ENCODE results near the gene LTBP3. TPM values are rescaled to one million over a fixed set of nuclear protein-coding genes. Genes with fewer than 3 reads are reported as not detected.
A peak's percentile ranks its signal among the peaks of the same experiment; 100 is the strongest.

LTBP3 gene
- total and polyA plus RNA-seq, 3 experiments from 2014 or later = 17.9 to 35.4 (median 33.2) TPM

DNA sequence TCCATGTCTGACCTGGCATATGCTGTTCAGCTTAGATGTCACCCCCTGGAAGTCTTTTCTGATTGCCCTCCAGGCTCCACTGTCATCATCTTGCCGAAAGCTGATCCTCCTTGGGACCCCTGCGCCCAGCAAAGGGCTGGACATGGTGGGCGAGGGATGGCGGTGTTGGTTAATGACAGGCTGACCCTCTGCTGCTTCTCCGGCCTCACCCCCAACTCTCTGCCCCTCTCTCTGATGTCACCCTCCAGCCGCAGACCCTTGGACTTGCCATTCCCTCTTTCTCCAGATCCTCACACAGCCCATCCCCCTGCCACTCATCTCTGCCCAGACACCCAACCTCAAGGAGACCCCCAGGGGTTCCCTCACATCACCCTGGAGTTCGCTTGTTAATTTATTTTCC, 20.0 kb upstream of the LTBP3 start:
- CTCF ChIA-PET = interaction anchor here (4.0 to 6.5 kb wide), 3 partner anchors 10 to 37 kb away, joined by 23 to 66 read pairs (median 38); no protein-coding TSS in a partner anchor
- peaks cover 0 to 2% (median 0%) of the 10 kb centered on the region in 5 donors for H3K9me3 Mint-ChIP-seq
- Histone ChIP-seq H3K9me3 (ENCODE audit: low read length) (no peaks in the 10 kb centered on the region), H3K4me1 (ENCODE audit: insufficient read depth, low read length) (peaks cover 41% of the 10 kb centered on the region), H3K27me3 (ENCODE audit: insufficient read depth, low read length, poor library complexity, severe bottlenecking) (no peaks in the 10 kb centered on the region), H3K36me3 (ENCODE audit: insufficient read depth, low read length) (peaks cover 21% of the 10 kb centered on the region), H3K4me3 (ENCODE audit: low read length) (no peak overlapping the region), H3K27ac (ENCODE audit: low read depth, low read length) (peak overlapping the region; percentile 89)
- POLR2A ChIA-PET = interaction anchor here (3.4 kb wide), 1 partner anchor 9 kb away, joined by 32 read pairs; no protein-coding TSS in a partner anchor
- H3K4me1 Mint-ChIP-seq = peaks cover 33 to 55% (median 39%) of the 10 kb centered on the region in 3 donors
- H3K27ac Mint-ChIP-seq = peak overlapping the region; percentile 78 to 97 (median 89)
- peak overlapping the region; percentile 56 to 99 (median 88) for H3K4me3 Mint-ChIP-seq
- peaks cover 2 to 59% (median 7%) of the 10 kb centered on the region in 3 donors for H3K36me3 Mint-ChIP-seq
- DNase-seq = no peak
- no peaks in the 10 kb centered on the region for H3K27me3 Mint-ChIP-seq

DNA sequence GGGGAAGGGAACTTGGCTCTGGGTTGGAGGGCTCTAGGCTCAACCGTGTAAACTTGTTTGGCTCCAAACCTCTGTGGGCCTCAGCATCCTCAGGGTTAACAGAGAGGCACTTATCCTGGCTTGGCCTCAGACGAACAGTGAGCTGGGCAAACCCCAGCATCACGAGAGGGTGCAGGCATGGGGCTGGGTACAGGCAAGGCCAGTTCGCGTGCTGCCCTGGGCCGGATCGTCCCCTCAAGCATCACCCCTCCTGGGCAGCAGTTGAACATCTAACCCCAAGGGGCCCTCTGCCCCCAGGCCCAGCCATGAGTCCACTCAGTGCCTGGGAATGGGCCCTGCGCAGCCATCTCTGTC, 19.6 kb upstream of the LTBP3 start:
- H3K4me1 ChIP-seq (ENCODE audit: insufficient read depth, low read length) = peaks cover 44% of the 10 kb centered on the region
- peaks cover 0 to 2% (median 0%) of the 10 kb centered on the region in 5 donors for H3K9me3 Mint-ChIP-seq
- peak overlapping the region; percentile 89 for H3K4me3 ChIP-seq (ENCODE audit: low read length)

DNA sequence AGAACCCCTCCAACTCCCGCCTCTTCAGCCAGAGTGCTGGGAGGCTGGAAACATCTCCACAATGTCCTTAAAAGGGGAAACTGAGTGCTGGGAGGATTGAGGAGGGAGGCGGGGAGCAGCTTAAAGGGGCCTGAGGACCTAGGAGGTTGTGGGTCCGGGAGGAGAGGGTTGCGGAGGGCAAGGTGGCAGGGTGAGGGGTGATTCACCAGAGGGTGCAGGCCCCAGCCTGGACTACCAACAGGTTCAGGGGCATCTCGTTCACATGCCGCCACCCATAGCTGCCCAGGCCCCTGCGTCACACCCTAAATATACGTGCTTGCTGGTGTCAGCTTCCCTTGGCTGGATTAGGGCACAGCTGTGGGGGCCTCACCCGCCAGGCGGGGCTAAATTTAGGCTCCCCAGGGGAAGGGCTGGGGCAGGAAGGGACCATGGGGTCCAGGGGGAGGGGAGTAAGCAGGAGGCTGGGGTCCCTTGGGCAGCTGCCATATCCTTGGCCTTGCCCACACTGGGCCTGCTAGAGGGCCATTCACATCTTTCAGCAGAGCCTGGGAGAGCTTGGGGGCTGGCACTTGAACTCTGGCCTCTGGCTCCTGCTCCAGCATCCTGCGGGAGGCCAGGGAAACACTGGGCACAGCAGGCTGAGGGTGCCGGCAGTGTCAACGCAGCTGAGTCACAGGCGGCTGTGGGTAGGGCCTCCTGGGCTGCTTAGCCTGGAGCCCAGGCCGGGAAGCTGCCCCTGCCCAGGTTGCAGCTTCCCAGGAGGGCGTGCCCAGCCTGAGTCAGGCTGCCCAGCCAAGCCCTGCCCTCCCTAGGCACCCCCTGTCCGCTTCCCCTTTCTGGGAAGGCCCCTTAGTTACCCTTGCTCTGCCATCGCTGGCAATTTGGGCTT, 19.0 kb upstream of the LTBP3 start:
- Histone ChIP-seq H3K36me3 (ENCODE audit: insufficient read depth, low read length) (peaks cover 21% of the 10 kb centered on the region), H3K4me3 (ENCODE audit: low read length) (peak overlapping the region; percentile 89), H3K4me1 (ENCODE audit: insufficient read depth, low read length) (peaks cover 46% of the 10 kb centered on the region), H3K9me3 (ENCODE audit: low read length) (no peaks in the 10 kb centered on the region), H3K27ac (ENCODE audit: low read depth, low read length) (peak overlapping the region; percentile 89), H3K27me3 (ENCODE audit: insufficient read depth, low read length, poor library complexity, severe bottlenecking) (no peaks in the 10 kb centered on the region)
- Mint-ChIP-seq H3K36me3 (peaks cover 0 to 52% (median 6%) of the 10 kb centered on the region in 3 donors), H3K27ac (peak overlapping the region; percentile 78 to 97 (median 92)), H3K27me3 (no peaks in the 10 kb centered on the region), H3K9me3 (peaks cover 0 to 2% (median 0%) of the 10 kb centered on the region in 5 donors), H3K4me1 (peaks cover 40 to 62% (median 43%) of the 10 kb centered on the region in 3 donors), H3K4me3 (peak overlapping the region; percentile 87 to 99 (median 89))
- DNase-seq = peak in 3 of 5 donors; percentile 28 to 65 (median 28)
- ChIA-PET POLR2A (interaction anchor here (0.6 to 3.4 kb wide), 13 partner anchors 10 to 1906 kb away, joined by 3 to 32 read pairs (median 4); partner anchors contain the start of genes AIP and PCNX3), CTCF (interaction anchor here (1.3 to 6.5 kb wide), 6 partner anchors 11 to 36 kb away, joined by 3 to 66 read pairs (median 14); no protein-coding TSS in a partner anchor)

More for the DNA sequence above, 19.6 kb upstream of the LTBP3 start:
- Mint-ChIP-seq H3K27me3 (no peaks in the 10 kb centered on the region), H3K4me3 (peak overlapping the region; percentile 56 to 99 (median 88)), H3K36me3 (peaks cover 0 to 57% (median 6%) of the 10 kb centered on the region in 3 donors), H3K27ac (peak overlapping the region in 7 of 8 donors; percentile 78 to 97 (median 88)), H3K4me1 (peaks cover 36 to 58% (median 40%) of the 10 kb centered on the region in 3 donors)
- Histone ChIP-seq H3K36me3 (ENCODE audit: insufficient read depth, low read length) (peaks cover 21% of the 10 kb centered on the region), H3K9me3 (ENCODE audit: low read length) (no peaks in the 10 kb centered on the region), H3K27me3 (ENCODE audit: insufficient read depth, low read length, poor library complexity, severe bottlenecking) (no peaks in the 10 kb centered on the region), H3K27ac (ENCODE audit: low read depth, low read length) (peak overlapping the region; percentile 89)
- ChIA-PET POLR2A (interaction anchor here (0.8 to 3.4 kb wide), 7 partner anchors 9 to 313 kb away, joined by 3 to 32 read pairs (median 4); partner anchors contain the start of gene PCNX3), CTCF (interaction anchor here (4.0 to 6.5 kb wide), 3 partner anchors 10 to 37 kb away, joined by 23 to 66 read pairs (median 38); no protein-coding TSS in a partner anchor)
- no peak for DNase-seq

- Histone ChIP-seq H3K4me1 (ENCODE audit: insufficient read depth, low read length) (peaks cover 53% of the 10 kb centered on the region), H3K4me3 (ENCODE audit: low read length) (peak overlapping the region; percentile 89), H3K36me3 (ENCODE audit: insufficient read depth, low read length) (peaks cover 16% of the 10 kb centered on the region), H3K27me3 (ENCODE audit: insufficient read depth, low read length, poor library complexity, severe bottlenecking) (no peaks in the 10 kb centered on the region), H3K9me3 (ENCODE audit: low read length) (no peaks in the 10 kb centered on the region), H3K27ac (ENCODE audit: low read depth, low read length) (peak overlapping the region; percentile 89)
- Mint-ChIP-seq H3K27me3 (peaks cover 0 to 1% of the 10 kb centered on the region in 2 donors), H3K36me3 (peaks cover 0 to 47% (median 6%) of the 10 kb centered on the region in 3 donors), H3K4me1 (peaks cover 47 to 66% (median 50%) of the 10 kb centered on the region in 3 donors), H3K4me3 (peak overlapping the region; percentile 87 to 99 (median 89)), H3K9me3 (peaks cover 0 to 2% (median 0%) of the 10 kb centered on the region in 5 donors), H3K27ac (peak overlapping the region; percentile 74 to 96 (median 90))
- CTCF ChIA-PET = interaction anchor here (1.3 to 6.5 kb wide), 7 partner anchors 11 to 135 kb away, joined by 3 to 66 read pairs (median 5); partner anchors contain the start of gene KAT5
- POLR2A ChIA-PET = interaction anchor here (0.6 to 3.4 kb wide), 11 partner anchors 10 to 91 kb away, joined by 3 to 32 read pairs (median 6); partner anchors contain the start of gene PCNX3
- DNase-seq = no peak
These were observed 18.2 kb upstream of the LTBP3 start for GRCh38 chr11:65576232-65576866.

DNA sequence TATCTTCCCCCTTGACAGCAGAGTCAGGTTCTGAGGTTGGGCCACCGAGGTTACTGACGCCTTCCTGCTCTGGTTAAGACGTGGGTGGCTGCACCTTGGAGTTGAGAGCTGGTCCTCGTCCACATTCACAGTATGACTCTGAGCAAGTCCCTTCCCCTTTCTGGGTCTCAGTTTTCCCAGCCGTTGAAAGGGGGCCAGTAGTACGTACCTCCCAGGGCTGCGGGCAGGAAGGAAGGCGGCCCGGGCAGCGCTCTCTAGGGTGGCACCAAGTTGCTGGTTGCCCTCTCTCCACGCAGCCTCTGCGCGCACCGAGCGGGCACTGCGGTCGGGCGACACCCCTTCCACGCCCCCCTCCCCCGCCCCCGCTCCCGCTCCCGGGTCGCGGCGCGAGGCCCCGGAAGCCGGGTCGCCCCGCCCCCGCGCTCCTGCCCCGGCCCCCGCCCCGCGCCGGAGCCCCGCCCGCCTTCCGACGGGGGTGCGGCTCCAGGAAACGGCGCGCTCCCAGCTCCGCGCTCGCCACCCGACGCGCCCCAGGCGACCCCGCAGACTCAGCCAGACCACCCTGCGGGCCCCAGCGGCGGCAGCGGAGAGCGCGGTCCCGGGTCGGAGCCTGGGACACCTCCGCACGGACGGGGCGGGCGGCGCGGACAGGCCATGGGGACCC, 17.5 kb upstream of the LTBP3 start, which contains the start of gene EHBP1L1:
Gene EHBP1L1, plus strand, starts transcription at position 486 of the 664 bp plus-strand sequence. CDS start 250 bp downstream, outside the sequence.
- Histone ChIP-seq H3K27ac (ENCODE audit: low read depth, low read length) (peak within 1 kb of the TSS; percentile 89), H3K9me3 (ENCODE audit: low read length) (no peaks in the 10 kb centered on the region), H3K4me3 (ENCODE audit: low read length) (peak within 1 kb of the TSS; percentile 89), H3K36me3 (ENCODE audit: insufficient read depth, low read length) (peaks cover 11% of the 10 kb centered on the region), H3K4me1 (ENCODE audit: insufficient read depth, low read length) (peaks cover 60% of the 10 kb centered on the region), H3K27me3 (ENCODE audit: insufficient read depth, low read length, poor library complexity, severe bottlenecking) (no peaks in the 10 kb centered on the region)
- peaks cover 0 to 2% (median 0%) of the 10 kb centered on the region in 5 donors for H3K9me3 Mint-ChIP-seq
- peaks cover 0 to 41% (median 6%) of the 10 kb centered on the region in 3 donors for H3K36me3 Mint-ChIP-seq
- peak; percentile 78 to 87 (median 81) for DNase-seq
- peak within 1 kb of the TSS; percentile 95 to 100 (median 98) for H3K27ac Mint-ChIP-seq
- peaks cover 0 to 1% of the 10 kb centered on the region in 2 donors for H3K27me3 Mint-ChIP-seq
- peak within 1 kb of the TSS; percentile 91 to 99 (median 96) for H3K4me3 Mint-ChIP-seq
- H3K4me1 Mint-ChIP-seq = peaks cover 54 to 72% (median 54%) of the 10 kb centered on the region in 3 donors
- ChIA-PET POLR2A (interaction anchor here (0.6 to 3.4 kb wide), 13 partner anchors 10 to 273 kb away, joined by 3 to 32 read pairs (median 4); partner anchors contain the start of gene PCNX3), CTCF (interaction anchor here (0.7 to 6.5 kb wide), 11 partner anchors 8 to 136 kb away, joined by 3 to 66 read pairs (median 4); partner anchors contain the start of genes KAT5 and PCNX3)

- peak overlapping the region; percentile 91 to 99 (median 96) for H3K4me3 Mint-ChIP-seq
- H3K27ac Mint-ChIP-seq = peak overlapping the region; percentile 95 to 100 (median 98)
- H3K4me1 Mint-ChIP-seq = peaks cover 56 to 76% (median 60%) of the 10 kb centered on the region in 3 donors
- H3K9me3 Mint-ChIP-seq = peaks cover 0 to 2% (median 0%) of the 10 kb centered on the region in 5 donors
- Histone ChIP-seq H3K27ac (ENCODE audit: low read depth, low read length) (peak overlapping the region; percentile 76), H3K4me3 (ENCODE audit: low read length) (peak overlapping the region; percentile 87), H3K36me3 (ENCODE audit: insufficient read depth, low read length) (peaks cover 4% of the 10 kb centered on the region), H3K4me1 (ENCODE audit: insufficient read depth, low read length) (peaks cover 60% of the 10 kb centered on the region), H3K27me3 (ENCODE audit: insufficient read depth, low read length, poor library complexity, severe bottlenecking) (no peaks in the 10 kb centered on the region), H3K9me3 (ENCODE audit: low read length) (no peaks in the 10 kb centered on the region)
- DNase-seq = peak in 1 of 5 donors; percentile 28
- peaks cover 0 to 1% of the 10 kb centered on the region in 2 donors for H3K27me3 Mint-ChIP-seq
- H3K36me3 Mint-ChIP-seq = peaks cover 0 to 40% (median 6%) of the 10 kb centered on the region in 3 donors
- POLR2A ChIA-PET = interaction anchor here (0.6 to 3.4 kb wide), 7 partner anchors 12 to 272 kb away, joined by 3 to 32 read pairs (median 7); partner anchors contain the start of gene PCNX3
- CTCF ChIA-PET = interaction anchor here (0.7 to 6.5 kb wide), 9 partner anchors 9 to 137 kb away, joined by 3 to 66 read pairs (median 4); partner anchors contain the start of genes KAT5 and PCNX3
These were observed 16.8 kb upstream of the LTBP3 start for GRCh38 chr11:65574811-65575567.

Data from CD8-positive, alpha-beta memory T cell (primary cell).